HepG2 (cell line): Measurements from ENCODE around the gene RRP36. TPM values are rescaled to one million over a fixed set of nuclear protein-coding genes. Genes with fewer than 3 reads are reported as not detected.

Experiments
- ATM ChIP-seq: fragments of 450-650 bp; IDR thresholded peaks from 2 replicates; pipeline ENCODE4 v1.7.1; 2017; ENCODE audit warnings: mild to moderate bottlenecking, borderline replicate concordance
- ETV6 ChIP-seq: sonication (generic); formaldehyde crosslinking; conservative IDR thresholded peaks from 2 replicates; pipeline ENCODE4 v1.4.0; 2020; ENCODE audit warnings: missing genetic modification reagents
- GATA4 ChIP-seq: sonication (generic); IDR thresholded peaks from 2 replicates; pipeline ENCODE4 v1.6.1; 2016; ENCODE audit warnings: antibody characterized with exemption, low read depth, borderline replicate concordance
- KLF6 ChIP-seq: IDR thresholded peaks from 2 replicates; pipeline ENCODE4 v1.8.0; 2016; ENCODE audit warnings: missing biosample characterization, missing genetic modification reagents
- MATR3 ChIP-seq: sonication (generic); formaldehyde crosslinking; IDR thresholded peaks from 2 replicates; pipeline ENCODE4 v1.4.0; 2020; ENCODE audit warnings: missing genetic modification reagents
- SUZ12 ChIP-seq: fragments of 150-350 bp; IDR thresholded peaks from 2 replicates; pipeline ENCODE4 v1.6.1; 2014; ENCODE audit warnings: low read depth, low read length
- TAF15 ChIP-seq: fragments of 200-400 bp; formaldehyde crosslinking; IDR thresholded peaks from one replicate; pipeline ENCODE4 v1.6.1; 2018; ENCODE audit warnings: mild to moderate bottlenecking, low read depth, low read length; ENCODE audit not compliant: poor library complexity, severe bottlenecking
- ZMAT3 ChIP-seq: sonication (generic); formaldehyde crosslinking; conservative IDR thresholded peaks from 2 replicates; pipeline ENCODE4 v1.7.0; 2021; ENCODE audit warnings: missing genetic modification reagents
- ZNF274 ChIP-seq: sonication (generic); formaldehyde crosslinking; IDR thresholded peaks from 2 replicates; pipeline ENCODE4 v1.5.1; 2020; ENCODE audit warnings: mild to moderate bottlenecking, missing genetic modification reagents
- ZNF282 ChIP-seq: fragments of 450-650 bp; IDR thresholded peaks from 2 replicates; pipeline ENCODE4 v1.6.1; 2018; ENCODE audit not compliant: partially characterized antibody
- ZNF383 ChIP-seq: sonication (generic); formaldehyde crosslinking; IDR thresholded peaks from 2 replicates; pipeline ENCODE4 v1.4.0; 2020; ENCODE audit warnings: missing genetic modification reagents, mild to moderate bottlenecking, borderline replicate concordance
- ZNF468 ChIP-seq: sonication (generic); formaldehyde crosslinking; IDR thresholded peaks from 2 replicates; pipeline ENCODE4 v1.8.0; 2022; ENCODE audit warnings: mild to moderate bottlenecking, moderate library complexity, missing genetic modification reagents
- ZNF83 ChIP-seq: sonication (generic); formaldehyde crosslinking; IDR thresholded peaks from 2 replicates; pipeline ENCODE4 v1.4.0; 2020; ENCODE audit warnings: missing genetic modification reagents, mild to moderate bottlenecking, borderline replicate concordance
- polyA plus RNA-seq, 8 experiments: library from polyadenylated mRNA; depleted of rRNA in 3 of 8; stranded (reverse) in 7 of 8; unstranded in 1 of 8; fragments of >200 nt; fragmentation: Illumina TruSeq in 4 of 8; extraction: Trizol in 4 of 8; gene quantifications; 2 replicates each; pipeline versions ENCODE4 v1.2.1 to v1.2.3, GENCODE V29; 2011 to 2016; ENCODE audit warnings: low read depth in 4 of 8, missing spikeins in 1 of 8, mixed read lengths in 1 of 8; ENCODE audit not compliant: insufficient read depth in 1 of 8
- total RNA-seq, 5 experiments: library from RNA; depleted of rRNA; stranded (reverse); fragments of >200 nt; fragmentation: Illumina TruSeq; extraction: Trizol; gene quantifications; 2 replicates each; pipeline ENCODE4 v1.2.3, GENCODE V29; 2016; ENCODE audit warnings: low read depth in 1 of 5
- TF ChIP-seq, protein P1 (sequence below): sonication (generic); formaldehyde crosslinking; conservative IDR thresholded peaks from 2 replicates; pipeline ENCODE4 v1.4.0; 2020; ENCODE audit warnings: missing genetic modification reagents
- TF ChIP-seq, protein P2 (sequence below): sonication (generic); formaldehyde crosslinking; IDR thresholded peaks from 2 replicates; pipeline ENCODE4 v1.8.1; 2023; ENCODE audit warnings: mild to moderate bottlenecking, missing genetic modification reagents
- TF ChIP-seq, protein P3 (sequence below): sonication (generic); formaldehyde crosslinking; IDR thresholded peaks from 2 replicates; pipeline ENCODE4 v1.5.1; 2020; ENCODE audit warnings: missing genetic modification reagents, mild to moderate bottlenecking, borderline replicate concordance
- TF ChIP-seq, protein P4 (sequence below): IDR thresholded peaks from 2 replicates; pipeline ENCODE4 v1.6.1; 2012; ENCODE audit warnings: low read length, improper control_type of control experiment
- TF ChIP-seq, protein P5 (sequence below): sonication (generic); formaldehyde crosslinking; IDR thresholded peaks from 2 replicates; pipeline ENCODE4 v1.5.0; 2020; ENCODE audit warnings: mild to moderate bottlenecking, missing genetic modification reagents, borderline replicate concordance

The RRP36 gene
- total and polyA plus RNA-seq, 2 of the 13 experiments (the other 11 are each of a cell fraction or from before 2014, with no cell fraction given): 29.5 to 144 TPM

DNA sequence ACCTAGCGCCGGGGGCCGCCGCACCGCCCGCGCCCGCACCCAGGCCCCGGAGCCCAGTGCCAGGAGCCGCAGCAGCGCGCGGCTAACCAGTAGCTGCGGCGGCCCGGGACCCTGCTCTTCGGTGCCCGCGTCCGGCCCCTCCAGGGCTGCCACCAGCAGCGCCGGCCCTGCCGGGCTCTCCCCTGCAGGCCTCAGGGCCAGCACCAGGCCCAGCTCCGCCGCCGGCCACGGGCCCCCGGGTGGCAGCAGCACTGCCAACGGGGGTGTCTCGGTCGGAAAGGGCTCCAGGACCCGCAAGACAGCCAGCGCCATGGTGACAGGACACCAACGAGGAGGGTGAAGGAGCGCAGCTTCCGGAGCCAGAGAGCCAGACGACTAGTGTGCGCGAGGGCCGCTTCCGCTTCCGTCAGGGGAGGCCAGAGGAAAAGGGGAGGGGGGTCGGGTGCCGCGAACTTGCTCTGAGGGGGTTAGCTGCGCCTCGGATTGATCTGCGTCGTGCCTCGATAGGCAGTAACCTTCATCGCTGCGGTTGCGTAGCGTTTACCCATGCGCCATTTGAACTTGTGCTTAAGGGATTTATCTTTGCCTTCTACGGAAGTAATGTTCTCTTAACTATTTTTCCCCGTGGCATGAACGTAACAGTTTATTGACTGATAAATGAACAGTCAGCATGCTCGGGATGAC, 42.4 kb upstream of the RRP36 start, which contains the start of gene PEX6 (continued):
- TF ChIP-seq, protein P1, sequence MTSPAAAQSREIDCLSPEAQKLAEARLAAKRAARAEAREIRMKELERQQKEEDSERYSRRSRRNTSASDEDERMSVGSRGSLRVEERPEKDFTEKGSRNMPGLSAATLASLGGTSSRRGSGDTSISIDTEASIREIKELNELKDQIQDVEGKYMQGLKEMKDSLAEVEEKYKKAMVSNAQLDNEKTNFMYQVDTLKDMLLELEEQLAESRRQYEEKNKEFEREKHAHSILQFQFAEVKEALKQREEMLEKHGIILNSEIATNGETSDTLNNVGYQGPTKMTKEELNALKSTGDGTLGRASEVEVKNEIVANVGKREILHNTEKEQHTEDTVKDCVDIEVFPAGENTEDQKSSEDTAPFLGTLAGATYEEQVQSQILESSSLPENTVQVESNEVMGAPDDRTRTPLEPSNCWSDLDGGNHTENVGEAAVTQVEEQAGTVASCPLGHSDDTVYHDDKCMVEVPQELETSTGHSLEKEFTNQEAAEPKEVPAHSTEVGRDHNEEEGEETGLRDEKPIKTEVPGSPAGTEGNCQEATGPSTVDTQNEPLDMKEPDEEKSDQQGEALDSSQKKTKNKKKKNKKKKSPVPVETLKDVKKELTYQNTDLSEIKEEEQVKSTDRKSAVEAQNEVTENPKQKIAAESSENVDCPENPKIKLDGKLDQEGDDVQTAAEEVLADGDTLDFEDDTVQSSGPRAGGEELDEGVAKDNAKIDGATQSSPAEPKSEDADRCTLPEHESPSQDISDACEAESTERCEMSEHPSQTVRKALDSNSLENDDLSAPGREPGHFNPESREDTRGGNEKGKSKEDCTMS (CRISPR knock-in tag): no peak
- 0 out of 2 replicates have a peak, but pooled peaks have one; percentile 88 for TF ChIP-seq ZMAT3 (CRISPR knock-in tag)
- TF ChIP-seq, protein P2, sequence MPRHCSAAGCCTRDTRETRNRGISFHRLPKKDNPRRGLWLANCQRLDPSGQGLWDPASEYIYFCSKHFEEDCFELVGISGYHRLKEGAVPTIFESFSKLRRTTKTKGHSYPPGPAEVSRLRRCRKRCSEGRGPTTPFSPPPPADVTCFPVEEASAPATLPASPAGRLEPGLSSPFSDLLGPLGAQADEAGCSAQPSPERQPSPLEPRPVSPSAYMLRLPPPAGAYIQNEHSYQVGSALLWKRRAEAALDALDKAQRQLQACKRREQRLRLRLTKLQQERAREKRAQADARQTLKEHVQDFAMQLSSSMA (CRISPR knock-in tag): 0 out of 2 replicates have a peak, but pooled peaks have one; percentile 46
- no peak for TF ChIP-seq ZNF468
- TF ChIP-seq ZNF282: no peak
- no peak for TF ChIP-seq SUZ12
- TF ChIP-seq KLF6: peak; percentile 77; the same call in 1 of the 2 replicates
- TF ChIP-seq TAF15: peak; percentile 50
- TF ChIP-seq GATA4: peak; percentile 64; the same call in 1 of the 2 replicates
- TF ChIP-seq ZNF83 (CRISPR knock-in tag): no peak
- TF ChIP-seq, protein P3, sequence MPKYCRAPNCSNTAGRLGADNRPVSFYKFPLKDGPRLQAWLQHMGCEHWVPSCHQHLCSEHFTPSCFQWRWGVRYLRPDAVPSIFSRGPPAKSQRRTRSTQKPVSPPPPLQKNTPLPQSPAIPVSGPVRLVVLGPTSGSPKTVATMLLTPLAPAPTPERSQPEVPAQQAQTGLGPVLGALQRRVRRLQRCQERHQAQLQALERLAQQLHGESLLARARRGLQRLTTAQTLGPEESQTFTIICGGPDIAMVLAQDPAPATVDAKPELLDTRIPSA (CRISPR knock-in tag): 0 out of 2 replicates have a peak, but pooled peaks have one; percentile 74
- TF ChIP-seq, protein P4, sequence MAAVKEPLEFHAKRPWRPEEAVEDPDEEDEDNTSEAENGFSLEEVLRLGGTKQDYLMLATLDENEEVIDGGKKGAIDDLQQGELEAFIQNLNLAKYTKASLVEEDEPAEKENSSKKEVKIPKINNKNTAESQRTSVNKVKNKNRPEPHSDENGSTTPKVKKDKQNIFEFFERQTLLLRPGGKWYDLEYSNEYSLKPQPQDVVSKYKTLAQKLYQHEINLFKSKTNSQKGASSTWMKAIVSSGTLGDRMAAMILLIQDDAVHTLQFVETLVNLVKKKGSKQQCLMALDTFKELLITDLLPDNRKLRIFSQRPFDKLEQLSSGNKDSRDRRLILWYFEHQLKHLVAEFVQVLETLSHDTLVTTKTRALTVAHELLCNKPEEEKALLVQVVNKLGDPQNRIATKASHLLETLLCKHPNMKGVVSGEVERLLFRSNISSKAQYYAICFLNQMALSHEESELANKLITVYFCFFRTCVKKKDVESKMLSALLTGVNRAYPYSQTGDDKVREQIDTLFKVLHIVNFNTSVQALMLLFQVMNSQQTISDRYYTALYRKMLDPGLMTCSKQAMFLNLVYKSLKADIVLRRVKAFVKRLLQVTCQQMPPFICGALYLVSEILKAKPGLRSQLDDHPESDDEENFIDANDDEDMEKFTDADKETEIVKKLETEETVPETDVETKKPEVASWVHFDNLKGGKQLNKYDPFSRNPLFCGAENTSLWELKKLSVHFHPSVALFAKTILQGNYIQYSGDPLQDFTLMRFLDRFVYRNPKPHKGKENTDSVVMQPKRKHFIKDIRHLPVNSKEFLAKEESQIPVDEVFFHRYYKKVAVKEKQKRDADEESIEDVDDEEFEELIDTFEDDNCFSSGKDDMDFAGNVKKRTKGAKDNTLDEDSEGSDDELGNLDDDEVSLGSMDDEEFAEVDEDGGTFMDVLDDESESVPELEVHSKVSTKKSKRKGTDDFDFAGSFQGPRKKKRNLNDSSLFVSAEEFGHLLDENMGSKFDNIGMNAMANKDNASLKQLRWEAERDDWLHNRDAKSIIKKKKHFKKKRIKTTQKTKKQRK: no peak
- TF ChIP-seq ZNF274 (CRISPR knock-in tag): peak; percentile 79; the same call in 1 of the 2 replicates
- TF ChIP-seq ATM: no peak
- no peak for TF ChIP-seq MATR3
- TF ChIP-seq ZNF383: no peak; the same call in 1 of the 2 replicates
- TF ChIP-seq, protein P5, sequence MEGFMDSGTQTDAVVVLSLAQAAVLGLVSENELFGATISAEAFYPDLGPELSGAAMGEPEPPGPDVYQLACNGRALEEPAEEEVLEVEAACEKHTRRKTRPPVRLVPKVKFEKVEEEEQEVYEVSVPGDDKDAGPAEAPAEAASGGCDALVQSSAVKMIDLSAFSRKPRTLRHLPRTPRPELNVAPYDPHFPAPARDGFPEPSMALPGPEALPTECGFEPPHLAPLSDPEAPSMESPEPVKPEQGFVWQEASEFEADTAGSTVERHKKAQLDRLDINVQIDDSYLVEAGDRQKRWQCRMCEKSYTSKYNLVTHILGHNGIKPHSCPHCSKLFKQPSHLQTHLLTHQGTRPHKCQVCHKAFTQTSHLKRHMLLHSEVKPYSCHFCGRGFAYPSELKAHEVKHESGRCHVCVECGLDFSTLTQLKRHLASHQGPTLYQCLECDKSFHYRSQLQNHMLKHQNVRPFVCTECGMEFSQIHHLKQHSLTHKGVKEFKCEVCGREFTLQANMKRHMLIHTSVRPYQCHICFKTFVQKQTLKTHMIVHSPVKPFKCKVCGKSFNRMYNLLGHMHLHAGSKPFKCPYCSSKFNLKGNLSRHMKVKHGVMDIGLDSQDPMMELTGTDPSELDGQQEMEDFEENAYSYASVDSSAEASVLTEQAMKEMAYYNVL (CRISPR knock-in tag): no peak; the same call in 1 of the 2 replicates
- peak; percentile 92 for TF ChIP-seq ETV6
